Measurements from ENCODE around the gene PLXNA2. TPM values are rescaled to one million over a fixed set of nuclear protein-coding genes. Genes with fewer than 3 reads are reported as not detected.

The PLXNA2 gene
- polyA plus RNA-seq, 1 of the 3 experiments (the other 2 are of a cell fraction): 8.5 TPM

DNA sequence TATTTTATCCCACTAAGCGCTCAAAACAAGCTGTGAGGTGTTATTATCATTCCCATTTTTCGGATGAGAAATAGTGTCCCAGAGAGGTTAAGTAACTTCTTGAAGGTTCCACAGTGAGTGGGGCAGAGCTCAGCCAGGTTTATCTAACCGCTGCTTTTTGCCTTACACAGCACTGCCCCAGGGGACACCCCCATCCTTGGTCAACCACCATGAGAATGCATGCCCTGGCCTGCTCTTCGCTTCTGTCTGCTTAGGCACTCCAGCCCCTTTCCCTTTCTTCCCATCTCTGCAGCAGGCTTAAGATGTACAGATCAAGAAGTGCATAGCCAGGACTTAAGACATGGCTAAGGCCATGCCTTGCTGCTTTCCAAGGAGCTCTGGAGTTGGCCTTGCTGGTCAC, 174.3 kb downstream of the PLXNA2 start:
- no peaks in the 10 kb centered on the region for H3K27me3 ChIP-seq (ENCODE audit: insufficient read depth)
- TF ChIP-seq, protein P1, sequence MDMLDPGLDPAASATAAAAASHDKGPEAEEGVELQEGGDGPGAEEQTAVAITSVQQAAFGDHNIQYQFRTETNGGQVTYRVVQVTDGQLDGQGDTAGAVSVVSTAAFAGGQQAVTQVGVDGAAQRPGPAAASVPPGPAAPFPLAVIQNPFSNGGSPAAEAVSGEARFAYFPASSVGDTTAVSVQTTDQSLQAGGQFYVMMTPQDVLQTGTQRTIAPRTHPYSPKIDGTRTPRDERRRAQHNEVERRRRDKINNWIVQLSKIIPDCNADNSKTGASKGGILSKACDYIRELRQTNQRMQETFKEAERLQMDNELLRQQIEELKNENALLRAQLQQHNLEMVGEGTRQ (IDR thresholded peaks at IDR 0.05; ENCODE audit: borderline replicate concordance, low read depth, low read length): no peak
- TF ChIP-seq, protein P2, sequence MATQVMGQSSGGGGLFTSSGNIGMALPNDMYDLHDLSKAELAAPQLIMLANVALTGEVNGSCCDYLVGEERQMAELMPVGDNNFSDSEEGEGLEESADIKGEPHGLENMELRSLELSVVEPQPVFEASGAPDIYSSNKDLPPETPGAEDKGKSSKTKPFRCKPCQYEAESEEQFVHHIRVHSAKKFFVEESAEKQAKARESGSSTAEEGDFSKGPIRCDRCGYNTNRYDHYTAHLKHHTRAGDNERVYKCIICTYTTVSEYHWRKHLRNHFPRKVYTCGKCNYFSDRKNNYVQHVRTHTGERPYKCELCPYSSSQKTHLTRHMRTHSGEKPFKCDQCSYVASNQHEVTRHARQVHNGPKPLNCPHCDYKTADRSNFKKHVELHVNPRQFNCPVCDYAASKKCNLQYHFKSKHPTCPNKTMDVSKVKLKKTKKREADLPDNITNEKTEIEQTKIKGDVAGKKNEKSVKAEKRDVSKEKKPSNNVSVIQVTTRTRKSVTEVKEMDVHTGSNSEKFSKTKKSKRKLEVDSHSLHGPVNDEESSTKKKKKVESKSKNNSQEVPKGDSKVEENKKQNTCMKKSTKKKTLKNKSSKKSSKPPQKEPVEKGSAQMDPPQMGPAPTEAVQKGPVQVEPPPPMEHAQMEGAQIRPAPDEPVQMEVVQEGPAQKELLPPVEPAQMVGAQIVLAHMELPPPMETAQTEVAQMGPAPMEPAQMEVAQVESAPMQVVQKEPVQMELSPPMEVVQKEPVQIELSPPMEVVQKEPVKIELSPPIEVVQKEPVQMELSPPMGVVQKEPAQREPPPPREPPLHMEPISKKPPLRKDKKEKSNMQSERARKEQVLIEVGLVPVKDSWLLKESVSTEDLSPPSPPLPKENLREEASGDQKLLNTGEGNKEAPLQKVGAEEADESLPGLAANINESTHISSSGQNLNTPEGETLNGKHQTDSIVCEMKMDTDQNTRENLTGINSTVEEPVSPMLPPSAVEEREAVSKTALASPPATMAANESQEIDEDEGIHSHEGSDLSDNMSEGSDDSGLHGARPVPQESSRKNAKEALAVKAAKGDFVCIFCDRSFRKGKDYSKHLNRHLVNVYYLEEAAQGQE (IDR thresholded peaks at IDR 0.05; ENCODE audit: low read depth, low read length): no peak
- CTCF ChIA-PET: interaction anchor here (0.7 to 5.5 kb wide), 12 partner anchors 11 to 175 kb away, joined by 3 to 39 read pairs (median 4); partner anchors contain the start of gene PLXNA2
- H2AFZ ChIP-seq (ENCODE audit: low read depth): no peak overlapping the region
- POLR2A ChIA-PET: interaction anchor here (1.0 to 1.1 kb wide), 2 partner anchors 15 to 23 kb away, joined by 3 read pairs; no protein-coding TSS in a partner anchor
- DNase-seq: no peak
- H3K9me3 ChIP-seq: no peaks in the 10 kb centered on the region
- no peak overlapping the region for H3K4me3 ChIP-seq (ENCODE audit: low read depth in 2 of 2, low read length in 1 of 2)
- H3F3A ChIP-seq (replicated peaks; ENCODE audit: insufficient read depth): no peaks in the 10 kb centered on the region
- WGBS (ENCODE audit: low lambda C conversion rate): 97% methylated on average over 4 of the region's 4 CpGs
- peaks cover 37 to 57% of the 10 kb centered on the region in 2 experiments for H3K36me3 ChIP-seq (replicated peaks in 1 of 2; ENCODE audit: control insufficient read depth in 1 of 2, insufficient read depth in 2 of 2, low read length in 1 of 2)
- no peaks in the 10 kb centered on the region for H3K9me2 ChIP-seq
- H3K27ac ChIP-seq (ENCODE audit: low read depth in 2 of 2, low read length in 1 of 2): peak overlapping the region in 1 of 2 experiments; percentile 61; a peak in 1 of 4 replicates
- H3K4me1 ChIP-seq (ENCODE audit: control insufficient read depth in 1 of 2, insufficient read depth in 2 of 2, low read depth in 1 of 2, low read length in 1 of 2): peaks cover 0 to 19% of the 10 kb centered on the region in 2 experiments; a peak in 2 of 4 replicates
- no peaks in the 10 kb centered on the region for H4K20me1 ChIP-seq (ENCODE audit: insufficient read depth)
- H3K9ac ChIP-seq: no peak overlapping the region
- no peak overlapping the region for H3K4me2 ChIP-seq
- no peaks in the 10 kb centered on the region for H3K79me2 ChIP-seq (ENCODE audit: insufficient read depth)

DNA sequence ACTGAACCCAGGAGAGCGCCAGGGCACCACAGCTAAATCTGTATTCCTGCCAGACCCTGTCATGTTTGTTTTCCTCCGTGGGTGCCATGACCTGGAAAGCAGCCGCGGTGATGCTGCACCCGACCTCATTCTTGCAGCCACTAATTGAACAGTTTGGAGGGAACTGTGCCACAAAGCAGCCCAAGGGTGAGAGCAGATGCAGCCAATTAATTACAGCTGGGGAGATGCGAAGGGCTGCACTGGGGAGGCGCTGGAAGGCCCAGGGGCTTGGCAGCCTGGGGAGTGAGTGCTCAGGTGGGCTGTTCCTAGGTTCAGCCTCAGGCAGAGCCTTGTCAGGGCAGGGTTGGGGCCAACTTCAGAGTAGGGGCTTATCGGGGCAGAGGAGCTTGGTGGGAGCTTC, 174.9 kb downstream of the PLXNA2 start:
- Histone ChIP-seq H3K9me2 (no peaks in the 10 kb centered on the region), H3K4me3 (ENCODE audit: low read depth in 2 of 2, low read length in 1 of 2) (no peak overlapping the region), H3K36me3 (replicated peaks in 1 of 2; ENCODE audit: control insufficient read depth in 1 of 2, insufficient read depth in 2 of 2, low read length in 1 of 2) (peaks cover 33 to 53% of the 10 kb centered on the region in 2 experiments), H4K20me1 (ENCODE audit: insufficient read depth) (no peaks in the 10 kb centered on the region), H3K9ac (no peak overlapping the region), H3K27me3 (ENCODE audit: insufficient read depth) (no peaks in the 10 kb centered on the region), H3K27ac (ENCODE audit: low read depth in 2 of 2, low read length in 1 of 2) (peak overlapping the region in 1 of 2 experiments; percentile 61; a peak in 1 of 4 replicates), H3K4me2 (no peak overlapping the region), H2AFZ (ENCODE audit: low read depth) (no peak overlapping the region), H3F3A (replicated peaks; ENCODE audit: insufficient read depth) (no peaks in the 10 kb centered on the region), H3K9me3 (no peaks in the 10 kb centered on the region), H3K4me1 (ENCODE audit: control insufficient read depth in 1 of 2, insufficient read depth in 2 of 2, low read depth in 1 of 2, low read length in 1 of 2) (peaks cover 0 to 19% of the 10 kb centered on the region in 2 experiments; a peak in 2 of 4 replicates), H3K79me2 (ENCODE audit: insufficient read depth) (no peaks in the 10 kb centered on the region)
- ChIA-PET POLR2A (interaction anchor here (1.0 to 1.1 kb wide), 2 partner anchors 15 to 22 kb away, joined by 3 read pairs; no protein-coding TSS in a partner anchor), CTCF (interaction anchor here (0.7 to 5.5 kb wide), 10 partner anchors 10 to 171 kb away, joined by 3 to 39 read pairs (median 4); no protein-coding TSS in a partner anchor)
- peak; percentile 67 for DNase-seq
- WGBS (ENCODE audit: low lambda C conversion rate): 55% methylated on average over 6 of the region's 8 CpGs
- peak; percentile 53; the same call in 1 of the 2 replicates for TF ChIP-seq MXI1 (IDR thresholded peaks at IDR 0.05; ENCODE audit: low read depth, low read length)
- TF ChIP-seq TCF12 (IDR thresholded peaks at IDR 0.05): peak; percentile 15; the same call in 1 of the 2 replicates
- peak; percentile 88 for TF ChIP-seq RCOR1 (IDR thresholded peaks at IDR 0.05; ENCODE audit: low read length)
- TF ChIP-seq YY1 (IDR thresholded peaks at IDR 0.05; ENCODE audit: low read depth): no peak
- TF ChIP-seq GATA2 (CRISPR knock-in tag; IDR thresholded peaks at IDR 0.05): peak; percentile 85
- TF ChIP-seq CHD2 (IDR thresholded peaks at IDR 0.05; ENCODE audit: low read length, partially characterized antibody): peak; percentile 35
- peak in 1 of 2 experiments; percentile 83; a peak in 1 of 4 replicates for TF ChIP-seq EP300 (IDR thresholded peaks at IDR 0.05; ENCODE audit: borderline replicate concordance in 1 of 2, low read depth in 1 of 2, low read length in 1 of 2)
- TF ChIP-seq FOXJ3 (CRISPR knock-in tag; IDR thresholded peaks at IDR 0.05): peak; percentile 87
- no peak for TF ChIP-seq ELF1 (IDR thresholded peaks at IDR 0.05)
- TF ChIP-seq RFX5 (IDR thresholded peaks at IDR 0.05; ENCODE audit: low read length): no peak
- no peak for TF ChIP-seq FOSL2 (IDR thresholded peaks at IDR 0.05; ENCODE audit: borderline replicate concordance, low read depth)
- TF ChIP-seq RAD21 (IDR thresholded peaks at IDR 0.05; ENCODE audit: low read length): peak; percentile 18

Measured in SK-N-SH (cell line).